GM23338 (cell line): Measurements from ENCODE around the gene TRAPPC12. TPM values are rescaled to one million over a fixed set of nuclear protein-coding genes. Genes with fewer than 3 reads are reported as not detected.

Experiments used
- ATAC-seq: fragments of 200-7000 bp; cut with Tn5 transposase; 3 replicates; pipeline ENCODE4 v1.9.1; 2020
- DNase-seq: peaks from one replicate; pipeline ENCODE4 v3.0.0-alpha.2; 2015; ENCODE audit warnings: low spot score
- H2AFZ ChIP-seq: fragments of 200-600 bp; sonication (generic); 2 replicates; pipeline ENCODE4 v1.8.0; 2016; ENCODE audit warnings: antibody characterized with exemption, mild to moderate bottlenecking, moderate library complexity
- H3F3A ChIP-seq: fragments of 200-600 bp; sonication (generic); replicated peaks from 2 replicates; pipeline ENCODE4 v1.8.0; 2017; ENCODE audit warnings: antibody characterized with exemption, mixed run types, low read depth
- H3K27ac ChIP-seq: fragments of 200-600 bp; sonication (generic); 2 replicates; pipeline ENCODE4 v1.6.1; 2016; ENCODE audit warnings: low read depth
- H3K27me3 ChIP-seq: fragments of 200-600 bp; sonication (generic); 2 replicates; pipeline ENCODE4 v1.8.0; 2016; ENCODE audit warnings: mild to moderate bottlenecking, mixed run types, moderate library complexity; ENCODE audit not compliant: insufficient read depth
- H3K36me3 ChIP-seq: fragments of 200-600 bp; sonication (generic); 2 replicates; pipeline ENCODE4 v1.8.0; 2016; ENCODE audit warnings: mild to moderate bottlenecking; ENCODE audit not compliant: insufficient read depth
- H3K4me1 ChIP-seq: fragments of 200-600 bp; sonication (generic); 2 replicates; pipeline ENCODE4 v1.8.0; 2016; ENCODE audit warnings: mild to moderate bottlenecking, moderate library complexity; ENCODE audit not compliant: insufficient read depth
- H3K4me2 ChIP-seq: fragments of 200-600 bp; sonication (generic); 2 replicates; pipeline ENCODE4 v1.7.1; 2017; ENCODE audit warnings: mixed run types
- H3K4me3 ChIP-seq: fragments of 200-600 bp; sonication (generic); 2 replicates; pipeline ENCODE4 v1.6.1; 2016; ENCODE audit warnings: mixed run types
- H3K79me2 ChIP-seq: fragments of 200-600 bp; sonication (generic); replicated peaks from 2 replicates; pipeline ENCODE4 v1.8.0; 2017; ENCODE audit warnings: mild to moderate bottlenecking; ENCODE audit not compliant: insufficient read depth
- H3K9me2 ChIP-seq: fragments of 200-600 bp; sonication (generic); 2 replicates; pipeline ENCODE4 v1.8.0; 2017; ENCODE audit not compliant: insufficient read depth
- H4K20me1 ChIP-seq: fragments of 200-600 bp; sonication (generic); replicated peaks from 2 replicates; pipeline ENCODE4 v1.8.0; 2017; ENCODE audit warnings: mild to moderate bottlenecking; ENCODE audit not compliant: insufficient read depth
- H3K27ac Mint-ChIP-seq: 2 replicates; pipeline ENCODE4 v1.8.0; 2020; ENCODE audit warnings: inconsistent platforms, mild to moderate bottlenecking, moderate library complexity, mixed read lengths
- H3K27me3 Mint-ChIP-seq: 3 replicates; pipeline ENCODE4 v1.8.0; 2022; ENCODE audit warnings: low read depth, mild to moderate bottlenecking, moderate library complexity, mixed read lengths, inconsistent platforms; ENCODE audit not compliant: insufficient read depth, poor library complexity
- H3K36me3 Mint-ChIP-seq: 3 replicates; pipeline ENCODE4 v1.8.0; 2021; ENCODE audit warnings: low read depth, mild to moderate bottlenecking, inconsistent platforms, moderate library complexity, mixed read lengths
- H3K4me1 Mint-ChIP-seq: 3 replicates; pipeline ENCODE4 v1.8.0; 2020; ENCODE audit warnings: mild to moderate bottlenecking, inconsistent platforms, mixed read lengths
- H3K4me3 Mint-ChIP-seq: 3 replicates; pipeline ENCODE4 v1.8.0; 2021; ENCODE audit warnings: moderate library complexity, mild to moderate bottlenecking, inconsistent platforms, mixed read lengths
- H3K9me3 Mint-ChIP-seq: 3 replicates; pipeline ENCODE4 v1.8.0; 2020; ENCODE audit warnings: moderate library complexity, mild to moderate bottlenecking, inconsistent platforms, mixed read lengths
- CREB1 ChIP-seq: fragments of 250-450 bp; sonication (Bioruptor Pico); IDR thresholded peaks from 2 replicates; pipeline ENCODE4 v1.5.0; 2020; ENCODE audit warnings: low read depth, mild to moderate bottlenecking, moderate library complexity
- EZH2 ChIP-seq: fragments of 200-600 bp; sonication (generic); IDR thresholded peaks from one replicate; pipeline ENCODE4 v1.8.0; 2017; ENCODE audit warnings: antibody characterized with exemption, mild to moderate bottlenecking, low read depth; ENCODE audit not compliant: unreplicated experiment
- JUNB ChIP-seq: IDR thresholded peaks from one replicate; pipeline ENCODE4 v1.6.1; 2016; ENCODE audit warnings: antibody characterized with exemption; ENCODE audit not compliant: unreplicated experiment
- NANOG ChIP-seq: IDR thresholded peaks from 2 replicates; pipeline ENCODE4 v1.6.1; 2016; ENCODE audit warnings: antibody characterized with exemption, borderline replicate concordance
- ZNF331 ChIP-seq: fragments of 250-450 bp; sonication (Bioruptor Pico); IDR thresholded peaks from 2 replicates; pipeline ENCODE4 v1.5.0; 2020; ENCODE audit warnings: low read depth, mild to moderate bottlenecking, moderate library complexity
- polyA plus RNA-seq: library from polyadenylated mRNA; unstranded; fragments of >200 nt; fragmentation: Nextera tagmentation; extraction: Ambion mirVana; gene quantifications from 2 replicates; pipeline ENCODE4 v1.2.1, GENCODE V29; 2016
- total RNA-seq: library from RNA; depleted of rRNA; stranded (reverse); fragments of >200 nt; shearing (Covaris generic); gene quantifications from 2 replicates; pipeline ENCODE4 v1.2.3, GENCODE V29; 2014
- TF ChIP-seq, protein P1 (sequence below): fragments of 250-450 bp; sonication (Bioruptor Pico); IDR thresholded peaks from 2 replicates; pipeline ENCODE4 v1.5.0; 2020; ENCODE audit warnings: mild to moderate bottlenecking, moderate library complexity
- TF ChIP-seq, protein P2 (sequence below): IDR thresholded peaks from 2 replicates; pipeline ENCODE4 v1.6.1; 2016; ENCODE audit warnings: antibody characterized with exemption
- TF ChIP-seq, protein P3 (sequence below): IDR thresholded peaks from one replicate; pipeline ENCODE4 v1.6.1; 2018; ENCODE audit warnings: antibody characterized with exemption; ENCODE audit not compliant: unreplicated experiment

Gene TRAPPC12
- total and polyA plus RNA-seq, 2 experiments from 2014 or later: 48.9 to 57.7 TPM

DNA sequence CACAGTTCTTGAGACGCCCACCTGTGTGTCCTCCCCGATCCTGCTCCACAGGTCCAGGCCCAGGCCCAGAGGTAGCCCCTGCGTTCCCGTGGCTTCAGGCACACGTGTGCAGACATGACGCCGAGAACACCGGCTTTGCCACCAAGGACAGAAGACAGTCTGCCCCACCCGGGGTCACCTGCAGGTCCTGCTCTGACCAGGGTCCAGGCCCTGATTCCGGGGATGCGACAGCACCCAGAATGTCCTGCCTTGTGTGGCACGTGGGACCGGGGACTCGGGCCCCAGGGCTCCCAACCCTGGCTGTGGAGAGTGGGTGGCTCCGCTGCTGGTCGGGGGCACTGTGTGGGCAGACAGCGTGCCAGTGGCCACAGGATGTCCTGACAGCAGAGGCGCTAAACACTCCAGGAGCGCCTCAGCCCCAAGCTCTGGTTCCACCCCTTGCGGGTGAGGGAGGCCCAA lies 102.9 kb downstream of the TRAPPC12 start (continued):
- TF ChIP-seq, protein P1, sequence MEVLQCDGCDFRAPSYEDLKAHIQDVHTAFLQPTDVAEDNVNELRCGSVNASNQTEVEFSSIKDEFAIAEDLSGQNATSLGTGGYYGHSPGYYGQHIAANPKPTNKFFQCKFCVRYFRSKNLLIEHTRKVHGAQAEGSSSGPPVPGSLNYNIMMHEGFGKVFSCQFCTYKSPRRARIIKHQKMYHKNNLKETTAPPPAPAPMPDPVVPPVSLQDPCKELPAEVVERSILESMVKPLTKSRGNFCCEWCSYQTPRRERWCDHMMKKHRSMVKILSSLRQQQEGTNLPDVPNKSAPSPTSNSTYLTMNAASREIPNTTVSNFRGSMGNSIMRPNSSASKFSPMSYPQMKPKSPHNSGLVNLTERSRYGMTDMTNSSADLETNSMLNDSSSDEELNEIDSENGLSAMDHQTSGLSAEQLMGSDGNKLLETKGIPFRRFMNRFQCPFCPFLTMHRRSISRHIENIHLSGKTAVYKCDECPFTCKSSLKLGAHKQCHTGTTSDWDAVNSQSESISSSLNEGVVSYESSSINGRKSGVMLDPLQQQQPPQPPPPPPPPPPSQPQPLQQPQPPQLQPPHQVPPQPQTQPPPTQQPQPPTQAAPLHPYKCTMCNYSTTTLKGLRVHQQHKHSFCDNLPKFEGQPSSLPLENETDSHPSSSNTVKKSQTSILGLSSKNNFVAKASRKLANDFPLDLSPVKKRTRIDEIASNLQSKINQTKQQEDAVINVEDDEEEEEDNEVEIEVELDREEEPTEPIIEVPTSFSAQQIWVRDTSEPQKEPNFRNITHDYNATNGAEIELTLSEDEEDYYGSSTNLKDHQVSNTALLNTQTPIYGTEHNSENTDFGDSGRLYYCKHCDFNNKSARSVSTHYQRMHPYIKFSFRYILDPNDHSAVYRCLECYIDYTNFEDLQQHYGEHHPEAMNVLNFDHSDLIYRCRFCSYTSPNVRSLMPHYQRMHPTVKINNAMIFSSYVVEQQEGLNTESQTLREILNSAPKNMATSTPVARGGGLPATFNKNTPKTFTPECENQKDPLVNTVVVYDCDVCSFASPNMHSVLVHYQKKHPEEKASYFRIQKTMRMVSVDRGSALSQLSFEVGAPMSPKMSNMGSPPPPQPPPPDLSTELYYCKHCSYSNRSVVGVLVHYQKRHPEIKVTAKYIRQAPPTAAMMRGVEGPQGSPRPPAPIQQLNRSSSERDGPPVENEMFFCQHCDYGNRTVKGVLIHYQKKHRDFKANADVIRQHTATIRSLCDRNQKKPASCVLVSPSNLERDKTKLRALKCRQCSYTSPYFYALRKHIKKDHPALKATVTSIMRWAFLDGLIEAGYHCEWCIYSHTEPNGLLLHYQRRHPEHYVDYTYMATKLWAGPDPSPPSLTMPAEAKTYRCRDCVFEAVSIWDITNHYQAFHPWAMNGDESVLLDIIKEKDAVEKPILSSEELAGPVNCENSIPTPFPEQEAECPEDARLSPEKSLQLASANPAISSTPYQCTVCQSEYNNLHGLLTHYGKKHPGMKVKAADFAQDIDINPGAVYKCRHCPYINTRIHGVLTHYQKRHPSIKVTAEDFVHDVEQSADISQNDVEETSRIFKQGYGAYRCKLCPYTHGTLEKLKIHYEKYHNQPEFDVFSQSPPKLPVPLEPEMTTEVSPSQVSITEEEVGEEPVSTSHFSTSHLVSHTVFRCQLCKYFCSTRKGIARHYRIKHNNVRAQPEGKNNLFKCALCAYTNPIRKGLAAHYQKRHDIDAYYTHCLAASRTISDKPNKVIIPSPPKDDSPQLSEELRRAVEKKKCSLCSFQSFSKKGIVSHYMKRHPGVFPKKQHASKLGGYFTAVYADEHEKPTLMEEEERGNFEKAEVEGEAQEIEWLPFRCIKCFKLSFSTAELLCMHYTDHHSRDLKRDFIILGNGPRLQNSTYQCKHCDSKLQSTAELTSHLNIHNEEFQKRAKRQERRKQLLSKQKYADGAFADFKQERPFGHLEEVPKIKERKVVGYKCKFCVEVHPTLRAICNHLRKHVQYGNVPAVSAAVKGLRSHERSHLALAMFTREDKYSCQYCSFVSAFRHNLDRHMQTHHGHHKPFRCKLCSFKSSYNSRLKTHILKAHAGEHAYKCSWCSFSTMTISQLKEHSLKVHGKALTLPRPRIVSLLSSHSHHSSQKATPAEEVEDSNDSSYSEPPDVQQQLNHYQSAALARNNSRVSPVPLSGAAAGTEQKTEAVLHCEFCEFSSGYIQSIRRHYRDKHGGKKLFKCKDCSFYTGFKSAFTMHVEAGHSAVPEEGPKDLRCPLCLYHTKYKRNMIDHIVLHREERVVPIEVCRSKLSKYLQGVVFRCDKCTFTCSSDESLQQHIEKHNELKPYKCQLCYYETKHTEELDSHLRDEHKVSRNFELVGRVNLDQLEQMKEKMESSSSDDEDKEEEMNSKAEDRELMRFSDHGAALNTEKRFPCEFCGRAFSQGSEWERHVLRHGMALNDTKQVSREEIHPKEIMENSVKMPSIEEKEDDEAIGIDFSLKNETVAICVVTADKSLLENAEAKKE (CRISPR knock-in tag): no peak
- TF ChIP-seq, protein P2, sequence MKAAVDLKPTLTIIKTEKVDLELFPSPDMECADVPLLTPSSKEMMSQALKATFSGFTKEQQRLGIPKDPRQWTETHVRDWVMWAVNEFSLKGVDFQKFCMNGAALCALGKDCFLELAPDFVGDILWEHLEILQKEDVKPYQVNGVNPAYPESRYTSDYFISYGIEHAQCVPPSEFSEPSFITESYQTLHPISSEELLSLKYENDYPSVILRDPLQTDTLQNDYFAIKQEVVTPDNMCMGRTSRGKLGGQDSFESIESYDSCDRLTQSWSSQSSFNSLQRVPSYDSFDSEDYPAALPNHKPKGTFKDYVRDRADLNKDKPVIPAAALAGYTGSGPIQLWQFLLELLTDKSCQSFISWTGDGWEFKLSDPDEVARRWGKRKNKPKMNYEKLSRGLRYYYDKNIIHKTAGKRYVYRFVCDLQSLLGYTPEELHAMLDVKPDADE: no peak
- no peak for TF ChIP-seq EZH2
- no peak for TF ChIP-seq NANOG
- TF ChIP-seq JUNB: no peak
- no peak for TF ChIP-seq ZNF331 (CRISPR knock-in tag)

DNA sequence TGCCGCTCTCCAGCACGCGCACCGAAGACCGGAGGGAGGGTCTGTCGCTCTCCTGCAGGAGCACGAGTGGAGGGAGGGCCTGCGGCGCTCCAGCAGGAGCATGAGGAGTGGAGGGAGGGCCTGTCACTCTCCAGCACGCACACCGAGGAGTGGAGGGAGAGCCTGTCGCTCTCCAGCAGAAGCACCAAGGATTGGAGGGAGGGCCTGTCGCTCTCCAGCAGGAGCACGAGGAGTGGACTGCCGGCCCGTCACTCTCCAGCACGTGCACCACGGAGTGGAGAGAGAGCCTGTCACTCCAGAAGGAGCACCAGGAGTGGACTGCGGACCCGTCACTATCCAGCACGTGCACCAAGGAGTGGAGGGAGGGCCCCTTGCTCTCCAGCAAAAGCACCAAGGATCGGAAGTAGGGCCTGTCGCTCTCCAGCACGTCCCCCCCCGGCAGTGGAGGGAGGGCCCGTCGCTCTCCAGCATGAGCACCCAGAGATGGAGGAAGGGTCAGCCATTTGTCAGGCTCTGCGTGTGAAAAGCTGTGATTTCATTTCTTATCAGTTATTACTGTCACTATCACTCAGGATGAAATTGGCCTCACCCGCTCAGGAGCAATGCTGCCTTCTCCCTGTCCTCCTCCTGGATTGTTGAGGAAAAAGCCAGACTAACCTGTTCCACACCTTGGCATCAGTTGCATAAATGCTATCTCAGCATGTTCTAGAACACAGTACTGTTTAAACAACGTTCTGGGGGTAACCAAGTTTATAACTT lies 103.9 kb downstream of the TRAPPC12 start:
- Histone ChIP-seq H3K36me3 (no peaks in the 10 kb centered on the region), H3K27me3 (no peaks in the 10 kb centered on the region), H3K79me2 (no peaks in the 10 kb centered on the region), H3K4me1 (no peaks in the 10 kb centered on the region), H2AFZ (peak overlapping the region; percentile 80; the same call in 1 of the 2 replicates), H3K9me2 (no peaks in the 10 kb centered on the region), H3F3A (no peaks in the 10 kb centered on the region), H4K20me1 (no peaks in the 10 kb centered on the region), H3K27ac (no peak overlapping the region), H3K4me3 (no peak overlapping the region), H3K4me2 (0 out of 2 replicates have a peak overlapping the region, but pooled peaks have one; percentile 14)
- H3K9me3 Mint-ChIP-seq: peaks cover 16% of the 10 kb centered on the region
- ATAC-seq (peak; percentile 96), DNase-seq (peak; percentile 91)
- H3K4me3 Mint-ChIP-seq: peak overlapping the region; percentile 26; the same call in 1 of the 3 replicates
- H3K27ac Mint-ChIP-seq: no peak overlapping the region
- TF ChIP-seq JUNB (no peak), CREB1 (CRISPR knock-in tag) (peak; percentile 73)
- TF ChIP-seq, protein P3, sequence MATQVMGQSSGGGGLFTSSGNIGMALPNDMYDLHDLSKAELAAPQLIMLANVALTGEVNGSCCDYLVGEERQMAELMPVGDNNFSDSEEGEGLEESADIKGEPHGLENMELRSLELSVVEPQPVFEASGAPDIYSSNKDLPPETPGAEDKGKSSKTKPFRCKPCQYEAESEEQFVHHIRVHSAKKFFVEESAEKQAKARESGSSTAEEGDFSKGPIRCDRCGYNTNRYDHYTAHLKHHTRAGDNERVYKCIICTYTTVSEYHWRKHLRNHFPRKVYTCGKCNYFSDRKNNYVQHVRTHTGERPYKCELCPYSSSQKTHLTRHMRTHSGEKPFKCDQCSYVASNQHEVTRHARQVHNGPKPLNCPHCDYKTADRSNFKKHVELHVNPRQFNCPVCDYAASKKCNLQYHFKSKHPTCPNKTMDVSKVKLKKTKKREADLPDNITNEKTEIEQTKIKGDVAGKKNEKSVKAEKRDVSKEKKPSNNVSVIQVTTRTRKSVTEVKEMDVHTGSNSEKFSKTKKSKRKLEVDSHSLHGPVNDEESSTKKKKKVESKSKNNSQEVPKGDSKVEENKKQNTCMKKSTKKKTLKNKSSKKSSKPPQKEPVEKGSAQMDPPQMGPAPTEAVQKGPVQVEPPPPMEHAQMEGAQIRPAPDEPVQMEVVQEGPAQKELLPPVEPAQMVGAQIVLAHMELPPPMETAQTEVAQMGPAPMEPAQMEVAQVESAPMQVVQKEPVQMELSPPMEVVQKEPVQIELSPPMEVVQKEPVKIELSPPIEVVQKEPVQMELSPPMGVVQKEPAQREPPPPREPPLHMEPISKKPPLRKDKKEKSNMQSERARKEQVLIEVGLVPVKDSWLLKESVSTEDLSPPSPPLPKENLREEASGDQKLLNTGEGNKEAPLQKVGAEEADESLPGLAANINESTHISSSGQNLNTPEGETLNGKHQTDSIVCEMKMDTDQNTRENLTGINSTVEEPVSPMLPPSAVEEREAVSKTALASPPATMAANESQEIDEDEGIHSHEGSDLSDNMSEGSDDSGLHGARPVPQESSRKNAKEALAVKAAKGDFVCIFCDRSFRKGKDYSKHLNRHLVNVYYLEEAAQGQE: peak; percentile 32
- TF ChIP-seq, protein P2: no peak
- H3K27me3 Mint-ChIP-seq: peaks cover 11% of the 10 kb centered on the region
- peaks cover 45% of the 10 kb centered on the region for H3K36me3 Mint-ChIP-seq
- peaks cover 3% of the 10 kb centered on the region; the same call in 2 of the 3 replicates for H3K4me1 Mint-ChIP-seq
